ENCODE results near the gene LRRC10.

LRRC10 gene

GRCh38 chr12:69610729-69611128 lies at the start of gene LRRC10:
LRRC10 (minus strand) TSS chr12:69610907; CDS start chr12:69610838, 69 bp downstream.
- DNase-seq, result no peak

- no peak for DNase-seq
Measured at GRCh38 chr12:69660164-69660863, 49.6 kb upstream of the LRRC10 start.

GRCh38 chr12:69658203-69658602 lies 47.5 kb upstream of the LRRC10 start:
- no peak for DNase-seq

- DNase-seq, result no peak
Measured at GRCh38 chr12:69657376-69658137, 46.9 kb upstream of the LRRC10 start.

GRCh38 chr12:69655616-69656340 lies 45.1 kb upstream of the LRRC10 start:
- no peak for DNase-seq

- DNase-seq, result no peak
Measured at GRCh38 chr12:69653703-69654102, 43.0 kb upstream of the LRRC10 start.

GRCh38 chr12:69651922-69652321 lies 41.2 kb upstream of the LRRC10 start:
- no peak for DNase-seq

- no peak for DNase-seq
Measured at GRCh38 chr12:69649529-69649928, 38.8 kb upstream of the LRRC10 start.

- DNase-seq, result no peak
Measured at GRCh38 chr12:69648476-69648875, 37.8 kb upstream of the LRRC10 start.

GRCh38 chr12:69647178-69647577 lies 36.5 kb upstream of the LRRC10 start:
- no peak for DNase-seq

GRCh38 chr12:69645031-69645430 lies 34.3 kb upstream of the LRRC10 start:
- DNase-seq, result no peak

- no peak for DNase-seq
Measured at GRCh38 chr12:69644511-69644910, 33.8 kb upstream of the LRRC10 start.

GRCh38 chr12:69642531-69642930 lies 31.8 kb upstream of the LRRC10 start:
- DNase-seq, result no peak

- no peak for DNase-seq
Measured at GRCh38 chr12:69641546-69641945, 30.8 kb upstream of the LRRC10 start.

GRCh38 chr12:69639400-69640016 lies 28.8 kb upstream of the LRRC10 start:
- peak; percentile 48 to 56 for DNase-seq

GRCh38 chr12:69633061-69633460 lies 22.4 kb upstream of the LRRC10 start:
- DNase-seq, result peak in 1 of 2 experiments; percentile 5

- DNase-seq, result no peak
Measured at GRCh38 chr12:69630191-69630590, 19.5 kb upstream of the LRRC10 start.

GRCh38 chr12:69627501-69627900 lies 16.8 kb upstream of the LRRC10 start:
- DNase-seq, result no peak

GRCh38 chr12:69623970-69624369 lies 13.3 kb upstream of the LRRC10 start:
- no peak for DNase-seq

- DNase-seq, result no peak
Measured at GRCh38 chr12:69621551-69621950, 10.8 kb upstream of the LRRC10 start.

GRCh38 chr12:69620921-69621320 lies 10.2 kb upstream of the LRRC10 start:
- DNase-seq, result no peak

GRCh38 chr12:69620077-69620476 lies 9.4 kb upstream of the LRRC10 start:
- no peak for DNase-seq

- DNase-seq, result no peak
Measured at GRCh38 chr12:69619050-69619449, 8.3 kb upstream of the LRRC10 start.
